Measurements from ENCODE around the gene PSORS1C2. TPM values are rescaled to one million over a fixed set of nuclear protein-coding genes. Genes with fewer than 3 reads are reported as not detected.
A peak's percentile ranks its signal among the peaks of the same experiment; 100 is the strongest.

Gene PSORS1C2
- total RNA-seq, 1 experiment from 2014 or later, result 0.55 TPM

- no peak for TF ChIP-seq PRDM15 (CRISPR knock-in tag; IDR thresholded peaks at IDR 0.05)
- TF ChIP-seq NR2C2 (CRISPR knock-in tag; IDR thresholded peaks at IDR 0.05), result no peak
- peak; percentile 72; the same call in 1 of the 2 replicates for TF ChIP-seq TP53 (CRISPR knock-in tag; IDR thresholded peaks at IDR 0.05)
- TF ChIP-seq ZNF512 (CRISPR knock-in tag; IDR thresholded peaks at IDR 0.05; ENCODE audit: borderline replicate concordance), result no peak
- TF ChIP-seq NR3C1 (CRISPR knock-in tag; conservative IDR thresholded peaks at IDR 0.05; ENCODE audit: low read depth), result no peak
- TF ChIP-seq FOXP4 (CRISPR knock-in tag; IDR thresholded peaks at IDR 0.05), result peak; percentile 97; the same call in 1 of the 2 replicates
- TF ChIP-seq ZNF423 (CRISPR knock-in tag; IDR thresholded peaks at IDR 0.05), result peak; percentile 74
Observed at GRCh38 chr6:31171931-31172905, 33.4 kb upstream of the PSORS1C2 start (continued).

GRCh38 chr6:31170987-31171671, 32.3 kb upstream of the PSORS1C2 start:
- Mint-ChIP-seq H3K36me3 (peaks cover 42% of the 10 kb centered on the region), H3K4me1 (peaks cover 67% of the 10 kb centered on the region), H3K27me3 (ENCODE audit: low read depth) (no peaks in the 10 kb centered on the region), H3K4me3 (peak overlapping the region; percentile 97), H3K9me3 (no peaks in the 10 kb centered on the region), H3K27ac (peak overlapping the region; percentile 100)
- TF ChIP-seq ESRRA (CRISPR knock-in tag; IDR thresholded peaks at IDR 0.05; ENCODE audit: borderline replicate concordance) (no peak), NFYB (CRISPR knock-in tag; conservative IDR thresholded peaks at IDR 0.05; ENCODE audit: low read depth) (no peak), SMAD4 (CRISPR knock-in tag; IDR thresholded peaks at IDR 0.05) (no peak)
- ChIA-PET POLR2A (interaction anchor here (1.0 to 2.9 kb wide), 11 partner anchors 8 to 402 kb away, joined by 3 to 44 read pairs (median 5); partner anchors contain the start of genes GTF2H4, PSORS1C2, TCF19 and VARS2), CTCF (interaction anchor here (0.5 to 4.8 kb wide), 13 partner anchors 9 to 718 kb away, joined by 3 to 60 read pairs (median 8); partner anchors contain the start of genes CCHCR1, PSORS1C2 and TCF19)
- ATAC-seq (no peak), DNase-seq (ENCODE audit: low spot score) (peak; percentile 26)

GRCh38 chr6:31170600-31170881, 31.7 kb upstream of the PSORS1C2 start, which contains the start of gene POU5F1:
Gene POU5F1 (minus strand): TSS chr6:31170682. CDS start chr6:31170620, 62 bp downstream.
- peak within 1 kb of the TSS; percentile 100 for H3K27ac Mint-ChIP-seq
- CTCF ChIA-PET, result interaction anchor here (1.8 to 4.8 kb wide), 4 partner anchors 9 to 83 kb away, joined by 7 to 60 read pairs (median 14); no protein-coding TSS in a partner anchor
- H3K27me3 Mint-ChIP-seq (ENCODE audit: low read depth), result no peaks in the 10 kb centered on the region
- ATAC-seq (peak; percentile 11), DNase-seq (ENCODE audit: low spot score) (peak; percentile 78)
- TF ChIP-seq ATF6 (CRISPR knock-in tag; IDR thresholded peaks at IDR 0.05) (no peak), ZNF263 (CRISPR knock-in tag; IDR thresholded peaks at IDR 0.05; ENCODE audit: low read depth) (no peak), NFE2L1 (CRISPR knock-in tag; IDR thresholded peaks at IDR 0.05) (no peak), ETV6 (CRISPR knock-in tag; IDR thresholded peaks at IDR 0.05) (peak; percentile 58), ZNF416 (CRISPR knock-in tag; IDR thresholded peaks at IDR 0.05) (no peak), CBFB (CRISPR knock-in tag; IDR thresholded peaks at IDR 0.05; ENCODE audit: low read depth) (no peak), ZNF219 (CRISPR knock-in tag; IDR thresholded peaks at IDR 0.05; ENCODE audit: borderline replicate concordance) (no peak), TCF7 (CRISPR knock-in tag; IDR thresholded peaks at IDR 0.05; ENCODE audit: low read depth) (no peak), SMAD4 (CRISPR knock-in tag; IDR thresholded peaks at IDR 0.05) (no peak), GABPB1 (CRISPR knock-in tag; IDR thresholded peaks at IDR 0.05) (no peak), GTF2I (CRISPR knock-in tag; conservative IDR thresholded peaks at IDR 0.05) (no peak), TP53 (CRISPR knock-in tag; IDR thresholded peaks at IDR 0.05) (no peak; the same call in 1 of the 2 replicates), JAZF1 (CRISPR knock-in tag; IDR thresholded peaks at IDR 0.05) (no peak), SP1 (CRISPR knock-in tag; conservative IDR thresholded peaks at IDR 0.05) (peak; percentile 66; the same call in 1 of the 2 replicates)
- H3K36me3 Mint-ChIP-seq, result peaks cover 42% of the 10 kb centered on the region
- H3K4me3 Mint-ChIP-seq, result peak within 1 kb of the TSS; percentile 97
- no peaks in the 10 kb centered on the region for H3K9me3 Mint-ChIP-seq
- peaks cover 67% of the 10 kb centered on the region for H3K4me1 Mint-ChIP-seq
- POLR2A ChIA-PET, result interaction anchor here (1.3 to 2.9 kb wide), 2 partner anchors 11 to 12 kb away, joined by 8 to 44 read pairs; partner anchors contain the start of gene TCF19

Measured in WTC11 (cell line).